Putamen (tissue), 1 donor: Measurements from ENCODE around the gene GGTLC2.

Source experiments
- DNase-seq: peaks from one replicate; pipeline ENCODE4 v3.0.0-alpha.2; 2016; ENCODE audit warnings: low spot score

The GGTLC2 gene

DNA sequence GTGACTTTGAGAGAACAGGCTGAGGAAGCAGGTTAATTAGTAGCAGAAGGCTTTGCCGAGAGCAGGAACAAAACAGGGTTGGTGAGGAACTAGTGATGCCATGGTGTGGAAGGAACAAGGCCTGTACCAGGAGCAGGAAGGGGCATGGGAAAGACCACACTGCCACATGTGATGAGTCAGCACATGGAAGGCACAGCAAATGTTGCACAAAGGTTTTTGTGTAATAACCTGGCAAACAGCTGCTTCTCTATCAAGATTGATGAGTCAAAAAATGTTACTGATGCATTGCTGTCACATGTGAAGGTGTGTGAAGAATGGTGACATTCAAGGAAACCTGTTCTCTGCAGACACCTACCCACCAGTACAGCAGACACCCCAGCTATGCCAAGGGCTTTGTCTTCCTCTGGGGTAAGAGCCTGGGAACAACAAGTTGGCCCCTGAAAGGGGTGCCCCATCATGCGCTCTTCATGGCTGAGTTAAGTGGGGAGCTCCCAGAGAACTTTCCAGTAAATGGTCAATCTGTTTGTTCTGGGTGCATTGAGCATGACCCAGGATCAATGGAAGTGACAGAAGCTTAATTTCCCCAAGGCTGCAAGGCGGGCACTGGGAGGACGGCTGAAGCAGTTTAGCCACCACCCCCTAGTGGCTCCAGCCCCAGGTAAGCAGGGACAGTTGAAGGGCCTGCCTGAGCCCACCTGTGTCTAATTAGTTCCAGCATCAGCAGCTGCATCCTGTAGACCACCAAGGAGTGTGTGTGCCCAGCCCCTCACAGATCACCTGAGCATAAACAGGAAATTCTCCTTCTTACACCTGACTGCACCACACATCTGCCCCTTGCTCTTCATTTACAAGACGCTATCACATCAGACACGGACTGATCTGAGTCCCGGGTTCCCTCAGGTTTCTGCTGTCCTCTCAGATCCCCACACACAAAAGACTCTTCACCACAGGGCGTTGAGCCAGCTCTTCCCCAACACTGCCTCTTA, 47.6 kb downstream of the GGTLC2 start:
- no peak for DNase-seq

DNA sequence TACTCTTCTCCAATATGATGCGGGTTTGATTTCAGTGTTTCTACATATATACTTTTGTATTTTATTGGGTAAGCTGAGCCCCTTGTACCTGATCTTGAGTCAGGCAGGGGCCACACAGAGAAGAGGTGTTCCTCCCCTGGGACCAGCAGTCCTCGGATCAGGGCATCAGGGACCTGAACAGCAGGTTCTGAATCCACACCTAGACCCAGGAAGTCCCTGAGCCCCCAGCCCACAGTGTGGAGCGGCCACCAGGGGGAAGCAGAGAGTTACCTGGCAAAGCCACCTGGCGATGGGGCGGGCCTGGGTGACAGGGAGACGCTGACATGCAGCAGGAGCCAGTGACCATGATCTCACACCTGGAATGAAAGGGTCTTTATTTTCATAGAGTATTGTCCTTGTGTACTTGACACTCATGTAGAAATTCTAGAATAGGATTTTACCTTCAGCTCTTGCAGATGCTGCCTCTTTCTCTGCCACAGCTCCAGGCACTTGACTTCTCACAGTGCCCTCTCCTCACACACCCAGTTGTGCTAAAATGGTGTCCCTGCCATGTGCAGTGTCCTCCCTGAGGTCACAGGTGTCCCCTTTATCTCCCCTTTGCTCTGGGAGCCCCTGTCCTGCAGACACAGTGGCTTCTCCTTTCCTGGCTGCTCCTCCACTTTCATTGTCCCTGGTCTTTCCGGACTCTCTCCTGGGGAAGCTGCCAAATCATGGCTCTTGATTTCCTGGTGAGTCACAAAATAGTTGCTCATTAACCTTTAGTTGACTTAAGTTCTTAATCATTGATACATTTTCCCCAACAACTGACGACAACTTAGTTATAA, 48.5 kb downstream of the GGTLC2 start:
- DNase-seq = no peak

DNA sequence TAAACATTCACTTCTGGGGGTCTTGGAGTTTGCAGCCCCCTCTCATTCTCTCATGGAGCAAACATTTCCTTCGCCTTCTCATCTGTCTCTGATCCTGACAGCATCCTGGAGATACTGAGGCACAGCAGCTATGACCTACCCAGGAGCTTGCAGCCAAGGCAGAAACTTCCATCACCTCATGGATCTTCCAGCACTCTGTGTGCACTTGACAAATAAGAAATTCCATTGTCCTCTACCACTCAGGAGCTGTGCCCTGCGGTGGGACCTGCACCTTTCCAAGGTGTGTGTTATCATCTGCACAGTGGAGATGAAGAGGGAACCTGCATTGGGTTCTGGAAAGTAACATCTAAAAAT, 49.1 kb downstream of the GGTLC2 start:
- DNase-seq = no peak

DNA sequence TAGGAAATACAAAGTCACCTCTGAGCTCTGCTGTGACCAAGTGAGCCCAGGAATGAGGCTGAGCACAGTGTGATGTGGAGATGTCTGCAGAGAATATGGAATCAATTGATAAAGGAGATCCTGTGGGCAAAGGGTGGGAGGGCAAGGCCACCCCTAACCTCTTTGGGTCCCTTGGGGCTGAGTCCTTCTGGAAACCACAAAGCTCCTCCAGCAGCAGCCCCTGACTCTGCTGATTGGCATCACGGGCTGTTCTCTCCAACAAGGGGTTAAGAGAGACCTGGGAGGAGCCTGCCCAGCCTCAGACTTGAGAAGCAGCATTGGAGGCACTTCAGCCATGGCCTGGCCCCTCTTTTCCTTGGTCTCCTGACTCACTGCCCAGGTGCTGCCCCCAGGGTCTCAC, 49.7 kb downstream of the GGTLC2 start:
- DNase-seq = no peak

DNA sequence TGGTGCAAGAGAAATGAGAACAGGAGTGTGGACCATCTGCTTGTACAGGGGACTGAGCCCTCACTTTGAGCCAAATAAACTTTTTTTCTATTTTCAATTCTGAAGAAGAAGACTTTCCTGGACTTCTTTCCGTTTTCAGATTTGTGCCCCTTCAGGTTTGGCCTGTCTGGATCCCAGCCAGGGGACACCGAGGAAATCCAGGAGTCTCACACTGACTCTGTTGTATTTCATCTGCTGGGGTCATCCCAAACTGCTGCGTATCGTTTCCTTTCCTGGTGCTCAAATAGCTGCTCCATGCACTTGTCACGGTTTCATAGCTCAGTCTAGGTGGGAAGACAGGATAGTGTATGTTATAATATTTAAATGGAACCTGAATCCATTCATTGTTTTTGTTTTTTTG, 51.7 kb downstream of the GGTLC2 start:
- no peak for DNase-seq
